Neural cell (in vitro differentiated cells): ENCODE measurements around the gene PRKAR1B.

Experiments
- EP300 ChIP-seq: fragments of 450-650 bp; conservative IDR thresholded peaks from 2 replicates; pipeline ENCODE4 v1.6.1; 2014; ENCODE audit warnings: antibody characterized with exemption, mild to moderate bottlenecking, moderate library complexity; ENCODE audit not compliant: poor library complexity, severe bottlenecking
- EZH2 ChIP-seq: fragments of 200-600, 300-800 bp; shearing (Covaris generic), sonication (generic); IDR thresholded peaks from 2 replicates; pipeline ENCODE4 v1.6.1; 2014; ENCODE audit warnings: antibody characterized with exemption, low read length, borderline replicate concordance, mild to moderate bottlenecking; ENCODE audit not compliant: insufficient read depth, poor library complexity, severe bottlenecking
- MXI1 ChIP-seq: fragments of 450-650 bp; conservative IDR thresholded peaks from 2 replicates; pipeline ENCODE4 v1.6.1; 2014; ENCODE audit warnings: antibody characterized with exemption, mild to moderate bottlenecking; ENCODE audit not compliant: poor library complexity, severe bottlenecking
- POLR2AphosphoS5 ChIP-seq: IDR thresholded peaks from 2 replicates; pipeline ENCODE4 v1.6.1; 2012
- RAD21 ChIP-seq: fragments of 450-650 bp; conservative IDR thresholded peaks from 2 replicates; pipeline ENCODE4 v1.6.1; 2014; ENCODE audit warnings: antibody characterized with exemption, mild to moderate bottlenecking, moderate library complexity
- SMC3 ChIP-seq: fragments of 450-650 bp; conservative IDR thresholded peaks from 2 replicates; pipeline ENCODE4 v1.6.1; 2014; ENCODE audit warnings: antibody characterized with exemption, mild to moderate bottlenecking, moderate library complexity; ENCODE audit not compliant: poor library complexity
- TAF1 ChIP-seq: IDR thresholded peaks from 2 replicates; pipeline ENCODE4 v1.6.1; 2012; ENCODE audit warnings: low read depth
- TF ChIP-seq, protein P1 (sequence below): fragments of 450-650 bp; IDR thresholded peaks from 2 replicates; pipeline ENCODE4 v1.5.1; 2014; ENCODE audit warnings: antibody characterized with exemption, mild to moderate bottlenecking, moderate library complexity; ENCODE audit not compliant: poor library complexity, severe bottlenecking
- TF ChIP-seq, protein P2 (sequence below): IDR thresholded peaks from 2 replicates; pipeline ENCODE4 v1.6.1; 2012; ENCODE audit warnings: borderline replicate concordance

DNA sequence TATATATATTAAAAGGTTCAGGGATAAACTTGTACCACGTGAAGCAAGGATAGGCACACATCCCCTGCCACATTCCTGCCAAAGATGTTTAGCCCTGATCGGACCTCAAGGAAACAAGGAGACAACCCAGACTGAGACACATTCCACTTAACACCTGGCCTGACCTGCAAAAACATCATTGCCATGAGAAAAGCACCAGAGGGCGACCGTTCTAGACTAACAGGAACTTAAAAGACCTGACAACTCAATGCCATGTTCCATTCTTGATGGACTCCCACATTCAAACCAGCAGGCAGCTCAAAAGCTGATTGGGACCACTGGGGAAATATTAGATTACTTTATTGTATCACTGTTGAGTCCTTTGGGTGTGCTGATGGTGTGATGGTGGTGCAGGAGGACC, 199.4 kb downstream of the PRKAR1B start:
- TF ChIP-seq, protein P1, sequence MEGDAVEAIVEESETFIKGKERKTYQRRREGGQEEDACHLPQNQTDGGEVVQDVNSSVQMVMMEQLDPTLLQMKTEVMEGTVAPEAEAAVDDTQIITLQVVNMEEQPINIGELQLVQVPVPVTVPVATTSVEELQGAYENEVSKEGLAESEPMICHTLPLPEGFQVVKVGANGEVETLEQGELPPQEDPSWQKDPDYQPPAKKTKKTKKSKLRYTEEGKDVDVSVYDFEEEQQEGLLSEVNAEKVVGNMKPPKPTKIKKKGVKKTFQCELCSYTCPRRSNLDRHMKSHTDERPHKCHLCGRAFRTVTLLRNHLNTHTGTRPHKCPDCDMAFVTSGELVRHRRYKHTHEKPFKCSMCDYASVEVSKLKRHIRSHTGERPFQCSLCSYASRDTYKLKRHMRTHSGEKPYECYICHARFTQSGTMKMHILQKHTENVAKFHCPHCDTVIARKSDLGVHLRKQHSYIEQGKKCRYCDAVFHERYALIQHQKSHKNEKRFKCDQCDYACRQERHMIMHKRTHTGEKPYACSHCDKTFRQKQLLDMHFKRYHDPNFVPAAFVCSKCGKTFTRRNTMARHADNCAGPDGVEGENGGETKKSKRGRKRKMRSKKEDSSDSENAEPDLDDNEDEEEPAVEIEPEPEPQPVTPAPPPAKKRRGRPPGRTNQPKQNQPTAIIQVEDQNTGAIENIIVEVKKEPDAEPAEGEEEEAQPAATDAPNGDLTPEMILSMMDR, result no peak
- TF ChIP-seq EP300 (no peak), RAD21 (no peak), MXI1 (no peak), EZH2 (no peak), TAF1 (no peak), POLR2AphosphoS5 (no peak), SMC3 (no peak)
- TF ChIP-seq, protein P2, sequence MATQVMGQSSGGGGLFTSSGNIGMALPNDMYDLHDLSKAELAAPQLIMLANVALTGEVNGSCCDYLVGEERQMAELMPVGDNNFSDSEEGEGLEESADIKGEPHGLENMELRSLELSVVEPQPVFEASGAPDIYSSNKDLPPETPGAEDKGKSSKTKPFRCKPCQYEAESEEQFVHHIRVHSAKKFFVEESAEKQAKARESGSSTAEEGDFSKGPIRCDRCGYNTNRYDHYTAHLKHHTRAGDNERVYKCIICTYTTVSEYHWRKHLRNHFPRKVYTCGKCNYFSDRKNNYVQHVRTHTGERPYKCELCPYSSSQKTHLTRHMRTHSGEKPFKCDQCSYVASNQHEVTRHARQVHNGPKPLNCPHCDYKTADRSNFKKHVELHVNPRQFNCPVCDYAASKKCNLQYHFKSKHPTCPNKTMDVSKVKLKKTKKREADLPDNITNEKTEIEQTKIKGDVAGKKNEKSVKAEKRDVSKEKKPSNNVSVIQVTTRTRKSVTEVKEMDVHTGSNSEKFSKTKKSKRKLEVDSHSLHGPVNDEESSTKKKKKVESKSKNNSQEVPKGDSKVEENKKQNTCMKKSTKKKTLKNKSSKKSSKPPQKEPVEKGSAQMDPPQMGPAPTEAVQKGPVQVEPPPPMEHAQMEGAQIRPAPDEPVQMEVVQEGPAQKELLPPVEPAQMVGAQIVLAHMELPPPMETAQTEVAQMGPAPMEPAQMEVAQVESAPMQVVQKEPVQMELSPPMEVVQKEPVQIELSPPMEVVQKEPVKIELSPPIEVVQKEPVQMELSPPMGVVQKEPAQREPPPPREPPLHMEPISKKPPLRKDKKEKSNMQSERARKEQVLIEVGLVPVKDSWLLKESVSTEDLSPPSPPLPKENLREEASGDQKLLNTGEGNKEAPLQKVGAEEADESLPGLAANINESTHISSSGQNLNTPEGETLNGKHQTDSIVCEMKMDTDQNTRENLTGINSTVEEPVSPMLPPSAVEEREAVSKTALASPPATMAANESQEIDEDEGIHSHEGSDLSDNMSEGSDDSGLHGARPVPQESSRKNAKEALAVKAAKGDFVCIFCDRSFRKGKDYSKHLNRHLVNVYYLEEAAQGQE, result no peak
